Measurements from ENCODE around the gene GCNT2. TPM values are rescaled to one million over a fixed set of nuclear protein-coding genes. Genes with fewer than 3 reads are reported as not detected.
"Not testable (repeated sequence)": the region's sequence is repeated elsewhere in the genome, so short reads cannot be mapped to it uniquely, and the experiment has no call there.

Gene GCNT2
- 2.9 TPM for polyA plus RNA-seq (ENCODE audit: insufficient read length)

DNA sequence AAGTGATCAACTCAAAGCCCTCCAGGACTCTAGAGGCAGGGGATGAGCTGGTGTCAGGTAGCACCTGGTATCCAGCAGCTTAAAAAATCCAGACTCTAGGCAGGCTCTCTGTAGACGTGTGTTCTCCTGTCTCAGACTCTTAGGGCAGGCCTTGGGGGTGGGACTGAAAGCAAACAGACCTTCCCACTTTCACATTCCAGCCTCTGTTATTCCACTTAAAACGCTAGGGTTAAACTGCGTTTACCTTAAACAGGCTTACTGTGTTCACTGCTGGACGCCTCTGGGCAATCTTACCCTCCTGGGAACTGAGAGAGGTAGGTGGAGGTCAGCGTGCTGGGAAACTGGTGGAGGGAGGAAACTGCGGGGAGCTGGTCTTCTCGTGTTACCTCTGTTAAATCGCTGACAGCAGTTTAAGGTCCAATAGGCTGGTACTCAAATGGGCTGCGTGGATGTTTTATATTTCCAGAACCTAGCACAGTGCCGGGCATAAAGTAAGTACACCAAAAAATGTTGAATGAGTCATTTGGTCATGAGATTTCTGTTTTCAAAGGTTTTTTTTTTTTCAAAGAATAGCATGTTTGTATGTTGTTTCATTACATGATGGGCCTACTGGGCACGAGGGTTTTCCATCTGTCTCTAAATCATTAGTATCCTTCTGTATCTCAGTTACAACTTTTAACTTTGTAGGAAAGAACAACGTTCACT, at the start of gene GCNT2:
GCNT2 (plus strand) TSS at position 248 of the 705 bp plus-strand sequence. CDS start 7,561 bp downstream, outside the sequence.
- DNase-seq (ENCODE audit: low read depth): no peak

DNA sequence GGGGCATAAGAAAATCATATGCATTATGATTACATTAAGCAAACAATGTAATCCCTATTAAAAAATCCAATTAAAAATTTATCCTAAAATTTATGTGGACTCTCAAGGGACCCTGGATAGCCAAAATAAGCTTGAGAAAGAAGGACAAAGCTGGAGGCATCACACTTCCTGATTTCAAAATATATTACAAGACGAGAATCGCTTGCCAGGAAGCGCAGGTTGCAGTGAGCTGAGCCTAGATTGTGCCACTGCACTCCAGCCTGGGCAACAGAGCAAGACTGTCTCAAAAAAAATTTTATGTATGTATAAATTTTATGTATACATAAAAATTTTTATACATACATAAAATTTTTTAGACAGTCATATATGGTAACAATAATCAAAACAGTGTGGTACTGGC, 48.5 kb upstream of the GCNT2 start:
- no peak for DNase-seq (ENCODE audit: low read depth)

DNA sequence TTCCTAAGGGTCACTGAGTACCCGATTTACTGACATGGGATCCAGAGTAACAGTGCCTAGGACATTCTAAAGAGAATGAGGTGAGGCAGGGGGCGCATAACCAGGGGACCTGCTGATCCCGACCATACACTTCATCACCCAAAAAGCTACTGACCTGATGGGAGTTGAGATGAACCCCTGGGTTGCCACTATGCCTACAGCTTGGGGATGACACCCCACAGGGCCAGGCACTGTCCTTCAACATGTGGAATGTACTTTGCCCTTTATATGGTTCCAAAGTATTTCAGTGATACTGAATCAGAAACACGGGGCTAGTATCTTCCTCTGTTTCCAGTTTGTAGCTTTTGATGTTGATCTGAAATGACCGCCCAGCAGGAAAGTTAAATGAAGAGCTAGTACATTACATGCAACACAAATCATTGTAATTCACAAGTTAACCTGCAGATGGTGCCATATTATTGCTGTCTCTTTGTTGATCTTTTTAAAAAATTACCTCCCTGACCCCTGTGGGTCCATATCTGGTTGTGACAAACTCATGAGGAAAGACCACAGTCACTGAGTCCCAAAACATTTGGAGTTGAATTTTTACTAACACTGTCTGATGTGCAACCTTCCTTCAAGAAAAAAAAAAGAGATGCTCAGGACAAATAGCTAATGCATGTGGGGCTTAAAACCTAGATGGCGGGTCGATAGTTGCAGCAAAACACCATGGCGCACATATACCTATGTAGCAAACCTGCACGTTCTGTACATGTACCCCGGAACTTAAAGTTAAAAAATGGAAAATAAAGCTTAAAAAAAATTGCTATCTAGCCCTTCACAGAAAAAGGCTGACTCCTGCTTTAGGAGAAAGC, 42.7 kb upstream of the GCNT2 start:
- DNase-seq (ENCODE audit: low read depth): peak; percentile 8

DNA sequence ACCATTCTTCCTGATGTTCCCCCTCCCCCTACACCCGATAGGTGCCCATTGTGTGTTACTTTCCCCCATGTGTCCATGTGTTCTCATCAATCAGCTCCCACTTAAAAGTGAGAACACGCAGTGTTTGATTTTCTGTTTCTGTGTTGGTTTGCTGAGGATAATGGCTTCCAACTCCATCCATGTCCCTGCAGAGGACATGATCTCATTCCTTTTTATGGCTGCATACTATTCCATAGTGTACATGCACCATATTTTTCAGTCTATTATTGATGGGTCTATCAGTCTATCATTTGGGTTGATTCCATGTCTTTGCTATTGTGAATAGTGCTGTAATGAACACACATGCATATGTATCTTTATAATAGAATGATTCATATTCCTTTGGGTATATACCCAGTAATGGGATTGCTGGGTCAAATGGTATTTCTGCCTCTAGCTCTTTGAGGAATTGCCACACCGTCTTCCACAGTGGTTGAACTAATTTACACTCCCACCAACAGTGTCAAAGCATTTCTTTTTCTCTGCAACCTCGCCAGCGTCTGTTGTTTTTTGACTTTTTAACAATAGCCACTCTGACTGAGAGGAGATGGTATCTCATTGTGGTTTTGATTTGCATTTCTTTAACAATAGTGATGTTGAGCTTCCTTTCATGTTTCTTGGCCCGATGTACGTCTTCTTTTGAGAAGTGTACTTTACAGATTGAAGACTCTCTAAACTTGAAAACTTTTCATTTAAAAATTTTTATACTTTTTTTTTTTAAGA, 41.0 kb upstream of the GCNT2 start:
- no peak for DNase-seq (ENCODE audit: low read depth)

DNA sequence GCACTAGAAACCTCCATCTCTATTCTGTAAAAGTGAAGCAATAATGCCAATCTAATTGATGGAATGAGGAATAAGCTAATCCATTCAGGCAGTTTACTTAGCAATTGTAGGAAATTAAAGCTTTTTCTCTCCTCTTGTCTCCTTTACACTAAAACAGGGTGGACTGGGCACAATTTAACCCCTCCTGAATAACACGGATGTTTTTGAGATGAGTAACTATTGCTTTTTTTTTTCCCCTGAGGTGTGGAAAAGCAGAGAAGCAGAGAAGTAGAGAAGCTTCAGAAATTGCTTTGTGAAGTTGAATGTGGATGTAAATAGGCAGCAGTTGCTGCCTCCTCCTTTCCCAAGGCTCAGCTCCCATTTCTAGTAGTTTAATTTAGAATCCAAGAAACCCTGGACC, 40.0 kb upstream of the GCNT2 start:
- no peak for DNase-seq (ENCODE audit: low read depth)

DNA sequence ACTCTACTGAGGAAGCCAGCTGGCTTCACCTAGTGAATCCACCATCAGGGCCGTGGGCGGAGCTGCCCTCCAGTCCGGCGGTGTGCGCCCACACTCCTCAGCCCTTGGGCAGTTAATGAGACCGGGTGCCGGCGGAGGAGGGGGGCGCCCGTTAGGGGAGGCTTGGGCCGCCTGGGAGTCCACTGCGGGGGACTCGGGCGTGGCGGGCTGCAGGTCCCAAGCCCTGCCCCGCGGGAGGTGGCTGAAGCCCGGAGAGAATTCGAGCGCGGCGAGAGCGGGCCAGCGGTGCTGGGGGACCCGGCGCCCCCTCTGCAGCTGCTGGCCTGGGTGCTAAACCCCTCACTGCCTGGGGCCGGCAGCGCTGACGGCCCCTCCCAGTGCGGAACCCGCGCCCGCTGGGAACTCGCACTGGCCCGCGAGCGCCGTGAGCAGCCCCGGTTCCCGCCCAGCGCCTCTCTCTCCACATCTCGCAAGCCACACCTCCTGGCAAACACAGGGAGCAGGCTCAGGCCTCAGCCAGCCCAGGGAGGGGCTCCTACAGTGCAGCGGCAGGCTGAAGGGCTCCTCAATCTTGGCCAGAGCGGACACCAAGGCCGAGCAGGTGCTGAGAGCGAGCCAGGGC, 38.4 kb upstream of the GCNT2 start:
- DNase-seq (ENCODE audit: low read depth): no peak

DNA sequence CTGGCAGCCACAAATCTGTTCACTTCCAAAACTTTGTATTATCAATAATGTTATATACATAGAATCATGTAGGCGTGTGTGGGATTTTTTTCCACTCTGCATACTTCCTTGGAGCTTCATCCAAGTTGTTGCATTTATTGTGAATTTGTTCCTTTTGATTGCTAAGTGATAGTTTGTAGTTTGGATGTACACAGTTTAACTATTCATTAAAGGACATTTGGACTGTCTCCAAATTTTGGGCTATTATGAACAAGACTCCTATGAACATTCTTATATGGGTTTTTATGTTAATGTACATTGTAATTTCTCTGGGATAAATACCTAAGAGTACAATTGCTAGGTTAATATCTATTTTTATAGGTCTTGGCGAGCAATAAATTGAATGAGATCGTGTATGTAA, 36.2 kb upstream of the GCNT2 start:
- no peak for DNase-seq (ENCODE audit: low read depth)

DNA sequence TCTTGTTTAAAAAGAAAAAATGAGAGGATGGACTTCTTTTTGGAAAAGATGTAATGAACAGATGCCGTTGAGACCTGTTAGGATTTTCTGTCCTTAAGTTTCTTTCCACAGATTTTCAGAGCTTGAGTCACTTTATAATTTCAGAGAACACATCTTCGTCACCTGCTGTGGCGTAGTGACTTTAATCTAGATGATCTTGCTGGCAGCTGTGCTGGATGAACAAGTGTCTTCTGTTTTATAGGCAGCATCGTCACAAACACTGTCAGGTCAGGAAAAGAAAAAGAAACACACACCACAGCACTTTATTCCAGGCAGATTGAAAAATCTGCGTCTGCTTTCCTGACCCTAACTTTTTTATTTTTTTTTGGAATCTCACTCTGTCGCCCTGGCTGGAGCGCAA, 35.7 kb upstream of the GCNT2 start:
- no peak for DNase-seq (ENCODE audit: low read depth)

DNA sequence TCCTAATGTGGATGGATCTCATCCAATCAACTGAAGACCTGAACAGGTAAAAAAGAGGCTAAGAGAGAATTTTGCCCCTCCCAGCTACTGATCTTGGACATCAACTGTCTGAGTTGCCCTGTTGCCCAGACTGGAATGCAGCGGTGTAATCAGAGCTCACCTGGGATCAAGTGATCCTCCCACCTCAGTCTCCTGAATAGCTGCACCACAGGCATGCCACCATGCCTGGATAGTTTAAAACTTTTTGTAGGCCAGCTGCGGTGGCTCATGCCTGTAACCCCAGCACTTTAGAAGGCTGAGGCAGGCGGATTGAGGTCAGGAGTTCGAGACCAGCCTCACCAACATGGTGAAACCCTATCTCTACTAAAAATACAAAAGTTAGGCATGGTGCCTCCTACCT, 34.9 kb upstream of the GCNT2 start:
- DNase-seq (ENCODE audit: low read depth): no peak

DNA sequence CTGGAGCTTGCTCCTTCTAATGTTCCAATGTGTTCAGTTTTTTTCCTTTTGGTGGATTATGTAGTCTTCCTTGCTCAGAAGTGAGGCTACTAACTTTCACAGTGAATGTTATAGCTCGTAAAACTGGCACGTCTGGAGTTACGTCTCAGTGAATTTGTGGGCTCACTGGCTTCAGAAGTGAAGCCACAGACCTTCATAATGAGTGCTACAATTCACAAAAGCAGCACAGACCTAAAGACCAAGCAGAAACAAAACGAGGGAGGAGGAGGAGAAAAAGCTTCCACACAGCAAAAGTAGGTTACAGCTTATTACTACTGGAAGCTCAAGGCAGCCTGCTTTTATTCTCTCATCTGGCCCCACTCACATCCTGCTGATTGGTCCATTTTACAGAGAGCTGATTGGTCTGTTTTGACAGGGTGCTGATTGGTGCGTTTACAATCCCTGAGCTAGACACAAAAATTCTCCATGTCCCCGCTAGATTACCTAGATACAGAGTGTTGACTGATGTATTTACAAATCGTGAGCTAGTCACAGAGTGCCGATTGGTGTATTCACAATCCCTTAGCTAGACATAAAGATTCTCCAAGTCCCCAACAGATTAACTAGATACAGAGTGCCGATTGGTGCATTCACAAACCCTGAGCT, 34.1 kb upstream of the GCNT2 start:
- not testable (repeated sequence) for DNase-seq (ENCODE audit: low read depth)

DNA sequence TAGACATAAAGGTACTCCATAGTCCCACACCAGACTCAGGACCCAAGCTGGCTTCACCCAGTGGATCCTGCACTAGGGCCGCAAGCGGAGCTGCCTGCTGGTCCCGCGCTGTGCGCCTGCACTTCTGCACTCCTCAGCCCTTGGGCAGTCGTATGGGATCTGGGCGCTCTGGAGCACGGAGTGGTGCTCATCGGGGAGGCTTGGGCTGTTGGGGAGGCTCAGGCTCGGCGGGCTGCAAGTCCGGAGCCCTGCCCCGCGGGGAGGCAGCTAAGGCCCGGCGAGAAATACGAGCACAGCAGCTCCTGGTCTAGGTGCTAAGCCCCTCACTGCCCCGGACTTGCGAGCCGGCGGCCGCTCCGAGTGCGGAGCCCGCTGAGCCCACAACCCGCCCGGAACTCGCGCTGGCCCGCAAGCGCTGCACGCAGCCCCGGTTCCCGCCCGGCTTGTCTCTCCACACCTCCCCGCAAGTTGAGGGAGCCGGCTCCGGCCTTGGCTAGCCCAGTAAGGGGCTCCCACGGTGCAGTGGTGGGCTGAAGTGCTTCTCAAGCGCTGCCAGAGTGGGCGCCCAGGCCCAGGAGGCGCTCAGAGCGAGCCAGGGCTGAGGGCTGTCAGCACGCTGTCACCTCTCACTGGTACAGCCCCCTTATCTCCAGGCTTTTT, 33.4 kb upstream of the GCNT2 start:
- no peak for DNase-seq (ENCODE audit: low read depth)

DNA sequence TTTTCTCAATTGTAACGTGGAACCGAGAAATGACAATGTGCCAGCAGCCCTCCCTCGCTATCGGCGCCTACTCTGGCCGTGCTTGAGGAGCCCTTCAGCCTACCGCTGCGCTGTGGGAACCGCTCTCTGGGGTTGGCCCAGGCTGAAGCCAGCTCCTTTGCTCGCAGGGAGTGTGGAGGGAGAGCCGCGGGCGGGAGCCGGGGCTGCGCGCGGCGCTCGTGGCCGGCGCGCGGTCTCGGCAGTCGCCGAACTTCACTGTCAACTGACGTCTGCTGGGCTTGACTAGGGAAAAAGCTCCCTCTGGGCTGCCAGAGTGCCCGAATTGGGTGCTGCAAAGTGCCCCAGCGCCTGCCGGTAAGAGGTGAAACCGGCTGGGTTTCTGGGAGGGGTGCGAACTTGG, 29.7 kb upstream of the GCNT2 start:
- no peak for DNase-seq (ENCODE audit: low read depth)

DNA sequence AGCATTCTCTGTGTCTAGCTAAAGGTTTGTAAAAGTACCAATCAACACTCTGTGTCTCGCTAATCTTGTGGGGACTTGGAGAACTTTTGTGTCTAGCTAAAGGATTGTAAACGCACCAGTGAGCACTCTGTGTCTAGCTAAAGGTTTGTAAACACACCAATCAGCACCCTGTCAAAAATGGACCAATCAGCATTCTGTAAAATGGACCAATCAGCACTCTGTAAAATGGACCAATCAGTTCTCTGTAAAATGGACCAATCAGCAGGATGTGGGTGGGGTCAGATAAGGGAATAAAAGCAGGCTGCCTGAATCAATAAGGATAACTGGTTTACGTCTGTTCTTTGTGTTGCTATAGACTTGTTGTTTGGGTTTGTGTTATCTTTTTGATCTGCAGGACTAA, 29.2 kb upstream of the GCNT2 start:
- not testable (repeated sequence) for DNase-seq (ENCODE audit: low read depth)

DNA sequence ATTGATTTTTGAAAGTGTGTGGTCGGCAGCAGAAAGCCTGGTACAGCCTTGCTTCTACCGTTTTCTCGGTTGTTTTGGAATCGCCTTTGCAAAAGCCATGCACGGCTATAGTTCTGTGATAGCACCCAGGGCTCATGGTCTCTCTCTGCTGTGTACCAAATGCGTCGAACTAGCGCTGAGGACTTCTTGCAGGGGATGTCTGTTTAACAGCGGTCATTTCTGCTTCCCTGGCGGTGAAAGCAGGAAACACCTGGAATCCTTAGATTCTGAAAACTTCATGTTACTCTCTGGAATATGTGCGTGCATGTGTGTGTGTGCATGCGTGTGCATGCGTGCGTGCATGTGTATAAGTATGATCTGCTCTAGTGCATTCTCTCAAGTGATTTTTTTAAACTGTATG, 26.1 kb upstream of the GCNT2 start:
- no peak for DNase-seq (ENCODE audit: low read depth)

DNA sequence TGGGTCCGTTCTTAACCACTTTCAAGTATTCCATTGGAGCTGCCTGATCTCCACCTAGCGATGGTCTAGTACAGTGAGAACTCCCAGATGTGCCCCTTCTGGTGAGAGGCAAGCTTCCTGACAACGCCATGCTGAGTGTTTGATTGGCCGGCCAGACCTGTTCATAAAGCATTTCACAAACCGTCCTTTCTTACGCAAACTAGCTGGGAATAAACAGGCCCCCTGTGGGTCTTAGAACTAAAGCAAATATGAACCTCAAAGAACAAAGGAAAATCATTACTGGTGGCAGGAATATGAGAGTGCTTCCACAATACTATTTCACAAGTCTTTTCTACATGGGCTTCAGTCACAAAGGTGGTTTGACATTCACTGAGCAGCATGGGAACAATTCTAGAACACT, 15.6 kb upstream of the GCNT2 start:
- DNase-seq (ENCODE audit: low read depth): no peak

DNA sequence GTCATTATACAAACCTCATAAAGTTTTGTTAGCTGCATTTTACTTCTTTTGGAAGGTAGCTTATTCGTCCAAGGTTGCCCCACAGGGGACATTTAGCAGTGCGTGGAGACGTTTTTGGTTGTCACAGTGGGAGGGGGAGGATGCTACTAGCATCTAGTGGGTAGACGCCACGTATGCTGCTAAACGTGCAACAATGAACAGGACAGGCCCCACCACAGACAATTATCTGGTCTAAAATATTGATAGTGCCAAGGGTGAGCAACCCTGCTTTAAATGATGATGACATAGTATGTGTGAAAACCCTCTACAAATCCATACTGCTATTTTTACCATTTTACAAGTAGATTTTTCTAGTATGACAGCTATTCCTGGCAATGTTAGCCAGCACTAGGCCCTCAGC, 13.9 kb upstream of the GCNT2 start:
- no peak for DNase-seq (ENCODE audit: low read depth)

DNA sequence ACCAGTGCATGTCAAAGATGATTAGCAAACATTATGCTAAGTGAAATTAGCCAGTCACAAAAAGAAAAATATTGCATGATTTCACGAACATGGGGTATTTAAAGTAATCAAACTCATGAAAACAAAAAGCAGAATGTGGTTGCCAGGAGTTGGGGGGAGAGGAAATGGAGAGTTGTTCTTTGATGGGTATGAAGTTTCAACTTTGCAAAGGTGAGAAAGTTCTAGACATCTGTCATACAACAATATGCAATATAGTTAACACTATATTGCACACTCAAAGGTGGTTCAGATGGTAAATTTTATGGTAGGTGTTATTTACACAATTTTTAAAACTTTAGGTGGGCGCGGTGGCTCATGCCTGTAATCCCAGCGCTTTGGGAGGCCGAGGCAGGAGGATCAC, 13.4 kb upstream of the GCNT2 start:
- DNase-seq (ENCODE audit: low read depth): no peak

DNA sequence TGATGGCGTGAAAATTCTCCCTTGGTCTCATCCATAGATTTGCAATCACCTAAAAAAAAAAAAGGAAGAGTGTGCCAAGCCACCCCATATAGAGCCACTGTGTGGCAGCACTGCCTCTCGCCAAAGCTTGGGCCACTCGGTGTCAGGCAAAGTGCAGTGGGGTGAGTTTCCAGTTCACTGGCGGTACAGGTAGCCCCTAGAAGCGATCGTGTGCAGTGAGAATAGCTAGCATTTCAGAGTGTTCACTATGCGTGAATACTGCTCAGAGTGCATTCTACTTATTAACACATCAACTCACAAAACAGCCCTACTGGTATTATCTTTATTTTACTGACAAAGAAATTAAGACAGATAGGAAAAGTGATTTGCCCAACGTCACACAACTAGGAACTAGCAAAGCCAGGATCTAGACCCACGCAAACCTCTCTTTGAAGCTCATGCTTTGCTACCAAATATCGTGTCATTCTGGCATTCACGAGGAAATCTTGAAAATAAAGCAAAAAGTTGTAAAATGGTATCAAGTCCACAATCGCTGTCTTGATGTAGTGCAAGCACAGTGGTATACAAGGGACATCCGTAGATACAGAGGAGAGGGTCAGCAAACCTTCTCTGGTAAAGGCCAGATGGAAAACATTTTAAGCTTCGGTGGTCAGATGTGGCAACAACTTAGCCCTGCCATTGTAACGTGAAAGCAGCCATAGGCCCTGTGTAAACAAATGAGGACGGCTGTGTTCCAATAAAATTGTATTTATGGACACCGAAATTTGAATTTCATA, 10.4 kb upstream of the GCNT2 start:
- DNase-seq (ENCODE audit: low read depth): no peak

DNA sequence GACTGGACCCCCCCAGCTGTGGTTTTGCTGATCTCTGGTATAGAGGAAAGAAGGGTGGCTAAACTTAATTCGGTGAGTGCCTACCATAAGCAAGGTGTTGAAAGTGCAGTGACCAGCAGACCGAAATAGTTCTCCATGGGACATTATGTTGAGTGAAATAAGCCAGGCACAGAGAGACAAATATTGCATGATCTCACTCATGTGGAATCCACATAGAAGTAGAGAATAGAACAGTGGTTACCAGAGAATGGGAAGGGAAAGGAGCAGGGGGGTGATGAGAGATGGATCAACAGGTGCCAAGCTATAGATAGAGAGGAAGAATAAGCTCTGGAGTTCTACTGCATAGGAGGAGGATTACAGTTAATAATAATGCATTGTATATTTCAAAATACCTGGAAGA, 9.7 kb upstream of the GCNT2 start:
- no peak for DNase-seq (ENCODE audit: low read depth)

DNA sequence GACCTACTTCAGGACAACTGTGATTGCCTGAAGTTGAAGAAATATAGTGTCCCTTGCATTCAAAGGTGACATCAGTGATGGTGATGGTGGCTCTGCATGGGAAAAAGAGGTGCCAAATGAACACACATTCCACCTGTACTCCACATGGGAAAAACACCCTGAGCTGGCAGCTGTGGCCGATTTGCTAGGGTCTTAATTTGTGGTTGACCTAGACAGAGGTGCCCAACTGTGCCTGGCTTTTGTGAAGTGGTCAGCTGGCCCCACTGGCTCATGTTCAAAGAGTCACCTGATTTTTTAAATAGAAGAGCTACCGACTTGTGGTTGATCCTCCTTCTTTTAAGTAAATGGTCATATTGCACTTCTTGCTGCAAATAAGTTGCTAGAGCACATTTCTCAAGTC, 7.6 kb upstream of the GCNT2 start:
- no peak for DNase-seq (ENCODE audit: low read depth)
